Trophoblast cell (in vitro differentiated cells and primary cell): Measurements from ENCODE around the gene MINPP1.

Source experiments
- DNase-seq, 2 donors: peaks; one replicate each; pipeline ENCODE4 v3.0.0-alpha.2; 2016
- H2AFZ ChIP-seq: 2 replicates; pipeline ENCODE4 v1.6.1; 2013; ENCODE audit warnings: low read length, moderate library complexity, mild to moderate bottlenecking; ENCODE audit not compliant: insufficient read depth, poor library complexity
- H2AK5ac ChIP-seq: 2 replicates; pipeline ENCODE4 v1.6.1; 2013; ENCODE audit warnings: mild to moderate bottlenecking, low read length
- H2BK120ac ChIP-seq: 2 replicates; pipeline ENCODE4 v1.6.1; 2013; ENCODE audit warnings: low read length, mild to moderate bottlenecking, moderate library complexity; ENCODE audit not compliant: insufficient read depth, poor library complexity
- H2BK12ac ChIP-seq: 2 replicates; pipeline ENCODE4 v1.6.1; 2013; ENCODE audit warnings: mild to moderate bottlenecking, low read length, moderate library complexity
- H2BK5ac ChIP-seq: 2 replicates; pipeline ENCODE4 v1.6.1; 2013; ENCODE audit warnings: low read length, low read depth, moderate library complexity, mild to moderate bottlenecking; ENCODE audit not compliant: poor library complexity
- H3K14ac ChIP-seq: 2 replicates; pipeline ENCODE4 v1.6.1; 2013; ENCODE audit warnings: mild to moderate bottlenecking, low read length
- H3K18ac ChIP-seq: 2 replicates; pipeline ENCODE4 v1.6.1; 2013; ENCODE audit warnings: mild to moderate bottlenecking, low read length
- H3K23ac ChIP-seq: 2 replicates; pipeline ENCODE4 v1.6.1; 2013; ENCODE audit warnings: low read length
- H3K27ac ChIP-seq: 2 replicates; pipeline ENCODE4 v1.5.1; 2013; ENCODE audit warnings: low read depth, mild to moderate bottlenecking, inconsistent platforms, low read length, moderate library complexity
- H3K27me3 ChIP-seq: 2 replicates; pipeline ENCODE4 v1.6.1; 2013; ENCODE audit warnings: inconsistent platforms, mild to moderate bottlenecking, low read length, moderate library complexity; ENCODE audit not compliant: insufficient read depth
- H3K36me3 ChIP-seq, 2 experiments: 1 replicate in 1 of 2; 2 replicates in 1 of 2; pipeline ENCODE4 v1.6.1; 2013; ENCODE audit warnings: low read length in 2 of 2, mild to moderate bottlenecking in 2 of 2, moderate library complexity in 1 of 2; ENCODE audit not compliant: insufficient read depth in 2 of 2, control insufficient read depth in 1 of 2
- H3K4ac ChIP-seq: 2 replicates; pipeline ENCODE4 v1.6.1; 2013; ENCODE audit warnings: low read depth, mild to moderate bottlenecking, low read length, moderate library complexity
- H3K4me1 ChIP-seq, 2 experiments: 1 replicate in 1 of 2; 2 replicates in 1 of 2; pipeline ENCODE4 v1.6.1; 2013; ENCODE audit warnings: low read length in 2 of 2, mild to moderate bottlenecking in 2 of 2, moderate library complexity in 1 of 2; ENCODE audit not compliant: insufficient read depth in 2 of 2, control insufficient read depth in 1 of 2
- H3K4me2 ChIP-seq: 2 replicates; pipeline ENCODE4 v1.6.1; 2013; ENCODE audit warnings: inconsistent platforms, mild to moderate bottlenecking, low read length, moderate library complexity
- H3K4me3 ChIP-seq: 2 replicates; pipeline ENCODE4 v1.5.1; 2013; ENCODE audit warnings: mild to moderate bottlenecking, low read depth, low read length, inconsistent platforms
- H3K79me1 ChIP-seq: one replicate; pipeline ENCODE4 v1.6.1; 2013; ENCODE audit warnings: low read length
- H3K79me2 ChIP-seq: 2 replicates; pipeline ENCODE4 v1.6.1; 2013; ENCODE audit warnings: low read length, mild to moderate bottlenecking; ENCODE audit not compliant: control insufficient read depth, insufficient read depth, poor library complexity
- H3K9ac ChIP-seq: 2 replicates; pipeline ENCODE4 v1.6.1; 2013; ENCODE audit warnings: mild to moderate bottlenecking, low read length
- H3K9me3 ChIP-seq: 2 replicates; pipeline ENCODE4 v1.6.1; 2013; ENCODE audit warnings: low read depth, mild to moderate bottlenecking, control low read depth, inconsistent platforms, low read length; ENCODE audit not compliant: insufficient read depth
- H4K12ac ChIP-seq: 2 replicates; pipeline ENCODE4 v1.6.1; 2013; ENCODE audit warnings: low read depth, mild to moderate bottlenecking, low read length, moderate library complexity
- H4K8ac ChIP-seq: 2 replicates; pipeline ENCODE4 v1.6.1; 2013; ENCODE audit warnings: low read depth, mild to moderate bottlenecking, low read length, moderate library complexity
- H4K91ac ChIP-seq: one replicate; pipeline ENCODE4 v1.6.1; 2013; ENCODE audit warnings: low read depth, mild to moderate bottlenecking, low read length, moderate library complexity
- WGBS: extraction: QIAGEN DNeasy Blood & Tissue Kit; methylation state at CpG from one replicate; pipeline ENCODE4 v1.1.7; 2013; ENCODE audit warnings: missing lambda C conversion rate; ENCODE audit not compliant: insufficient read length, insufficient coverage; ENCODE audit errors: extremely low coverage; 5-methylcytosine and 5-hydroxymethylcytosine counted together

Gene MINPP1

GRCh38 chr10:87518937-87519336, 14.2 kb downstream of the MINPP1 start:
- no peak overlapping the region for H4K12ac ChIP-seq
- no peaks in the 10 kb centered on the region for H3K4me1 ChIP-seq
- no peaks in the 10 kb centered on the region for H3K9me3 ChIP-seq
- H2BK5ac ChIP-seq = no peak overlapping the region
- no peak overlapping the region for H3K14ac ChIP-seq
- no peaks in the 10 kb centered on the region for H3K79me2 ChIP-seq
- H2AK5ac ChIP-seq = no peak overlapping the region
- H3K36me3 ChIP-seq = peaks cover 8 to 12% of the 10 kb centered on the region in 2 experiments
- no peak overlapping the region for H3K18ac ChIP-seq
- no peaks in the 10 kb centered on the region for H3K27me3 ChIP-seq
- no peak overlapping the region for H3K9ac ChIP-seq
- no peak overlapping the region for H3K4ac ChIP-seq
- no peak overlapping the region for H2BK120ac ChIP-seq
- DNase-seq = no peak
- no peak overlapping the region for H3K27ac ChIP-seq
- no peak overlapping the region for H2AFZ ChIP-seq
- no CpG with 5 or more reads among the region's 3 CpGs for WGBS
- no peak overlapping the region for H3K23ac ChIP-seq
- no peak overlapping the region for H3K4me3 ChIP-seq
- no peaks in the 10 kb centered on the region for H3K79me1 ChIP-seq
- H2BK12ac ChIP-seq = no peak overlapping the region
- no peak overlapping the region for H4K91ac ChIP-seq
- no peak overlapping the region for H3K4me2 ChIP-seq
- no peak overlapping the region for H4K8ac ChIP-seq

GRCh38 chr10:87519582-87519981, 14.9 kb downstream of the MINPP1 start:
- H2AFZ ChIP-seq = no peak overlapping the region
- no peak overlapping the region for H4K12ac ChIP-seq
- no peaks in the 10 kb centered on the region for H3K4me1 ChIP-seq
- H2BK120ac ChIP-seq = no peak overlapping the region
- no peaks in the 10 kb centered on the region for H3K79me2 ChIP-seq
- H3K4me2 ChIP-seq = no peak overlapping the region
- no peak overlapping the region for H3K27ac ChIP-seq
- H2AK5ac ChIP-seq = no peak overlapping the region
- no peaks in the 10 kb centered on the region for H3K27me3 ChIP-seq
- H4K8ac ChIP-seq = no peak overlapping the region
- no peak overlapping the region for H3K9ac ChIP-seq
- WGBS = no CpG with 5 or more reads among the region's 2 CpGs
- H3K18ac ChIP-seq = no peak overlapping the region
- H2BK12ac ChIP-seq = no peak overlapping the region
- no peak overlapping the region for H2BK5ac ChIP-seq
- H4K91ac ChIP-seq = no peak overlapping the region
- H3K23ac ChIP-seq = no peak overlapping the region
- no peaks in the 10 kb centered on the region for H3K9me3 ChIP-seq
- DNase-seq = no peak
- no peak overlapping the region for H3K4ac ChIP-seq
- no peak overlapping the region for H3K4me3 ChIP-seq
- no peak overlapping the region for H3K14ac ChIP-seq
- no peaks in the 10 kb centered on the region for H3K79me1 ChIP-seq
- H3K36me3 ChIP-seq = peaks cover 7 to 11% of the 10 kb centered on the region in 2 experiments

GRCh38 chr10:87523731-87524130, 19.0 kb downstream of the MINPP1 start:
- peaks cover 4% of the 10 kb centered on the region in 2 experiments for H3K36me3 ChIP-seq
- H4K8ac ChIP-seq = no peak overlapping the region
- no peak overlapping the region for H2AFZ ChIP-seq
- no peaks in the 10 kb centered on the region for H3K9me3 ChIP-seq
- H2BK5ac ChIP-seq = no peak overlapping the region
- no peak overlapping the region for H2BK120ac ChIP-seq
- no peak overlapping the region for H4K91ac ChIP-seq
- H3K79me1 ChIP-seq = no peaks in the 10 kb centered on the region
- H3K4ac ChIP-seq = no peak overlapping the region
- no peak overlapping the region for H2BK12ac ChIP-seq
- H3K4me2 ChIP-seq = no peak overlapping the region
- H3K18ac ChIP-seq = no peak overlapping the region
- no peak overlapping the region for H3K14ac ChIP-seq
- no peak overlapping the region for H3K9ac ChIP-seq
- no peak overlapping the region for H2AK5ac ChIP-seq
- no peaks in the 10 kb centered on the region for H3K4me1 ChIP-seq
- no peaks in the 10 kb centered on the region for H3K27me3 ChIP-seq
- no peak for DNase-seq
- H4K12ac ChIP-seq = no peak overlapping the region
- H3K23ac ChIP-seq = no peak overlapping the region
- H3K4me3 ChIP-seq = no peak overlapping the region
- H3K79me2 ChIP-seq = no peaks in the 10 kb centered on the region
- no CpG with 5 or more reads among the region's 2 CpGs for WGBS
- H3K27ac ChIP-seq = no peak overlapping the region

- Histone ChIP-seq H4K8ac (no peak overlapping the region), H3K27me3 (no peaks in the 10 kb centered on the region), H3K9ac (no peak overlapping the region), H3K4me1 (no peaks in the 10 kb centered on the region), H3K36me3 (peaks cover 2 to 4% of the 10 kb centered on the region in 2 experiments), H3K9me3 (no peaks in the 10 kb centered on the region), H3K14ac (no peak overlapping the region), H3K4ac (no peak overlapping the region), H2BK12ac (no peak overlapping the region), H3K23ac (no peak overlapping the region), H3K4me2 (no peak overlapping the region), H2BK5ac (no peak overlapping the region), H3K4me3 (no peak overlapping the region), H3K18ac (no peak overlapping the region), H3K79me2 (no peaks in the 10 kb centered on the region), H2AFZ (no peak overlapping the region), H4K12ac (no peak overlapping the region), H3K79me1 (no peaks in the 10 kb centered on the region), H2BK120ac (no peak overlapping the region), H4K91ac (no peak overlapping the region), H3K27ac (no peak overlapping the region), H2AK5ac (no peak overlapping the region)
- no peak for DNase-seq
Measured at GRCh38 chr10:87524296-87524695, 19.6 kb downstream of the MINPP1 start.
